ENCODE measurements around the gene EVI5.

Gene EVI5

GRCh38 chr1:92826792-92827191, 41.9 kb upstream of the EVI5 start:
- no peaks in the 10 kb centered on the region for H3F3A ChIP-seq (ENCODE audit: insufficient read depth, low read length)
- H3K36me3 ChIP-seq (ENCODE audit: insufficient read depth, low read length): no peaks in the 10 kb centered on the region
- H3K4me2 ChIP-seq (ENCODE audit: low read length): no peak overlapping the region
- H3K4me3 ChIP-seq (ENCODE audit: low read depth, low read length, poor library complexity, severe bottlenecking): no peak overlapping the region
- TF ChIP-seq EZH2 (IDR thresholded peaks at IDR 0.05; ENCODE audit: borderline replicate concordance, low read length) (no peak), CTCF (IDR thresholded peaks at IDR 0.05; ENCODE audit: low read length) (no peak)
- peaks cover 8% of the 10 kb centered on the region for H3K4me1 ChIP-seq (ENCODE audit: insufficient read depth, low read length, severe bottlenecking)
- no peaks in the 10 kb centered on the region for H4K20me1 ChIP-seq (ENCODE audit: insufficient read depth, low read length)
- H3K27ac ChIP-seq (ENCODE audit: low read depth, low read length, poor library complexity, severe bottlenecking): no peak overlapping the region
- no peaks in the 10 kb centered on the region for H3K79me2 ChIP-seq (ENCODE audit: insufficient read depth, low read length)
- H3K9me3 ChIP-seq (ENCODE audit: low read length): no peaks in the 10 kb centered on the region
- no peaks in the 10 kb centered on the region for H3K27me3 ChIP-seq (ENCODE audit: insufficient read depth, low read length)
- no peaks in the 10 kb centered on the region for H3K9me2 ChIP-seq (ENCODE audit: low read depth, low read length)
- H3K9ac ChIP-seq (ENCODE audit: low read length): no peak overlapping the region
- no peak overlapping the region for H2AFZ ChIP-seq (ENCODE audit: low read length)

DNA sequence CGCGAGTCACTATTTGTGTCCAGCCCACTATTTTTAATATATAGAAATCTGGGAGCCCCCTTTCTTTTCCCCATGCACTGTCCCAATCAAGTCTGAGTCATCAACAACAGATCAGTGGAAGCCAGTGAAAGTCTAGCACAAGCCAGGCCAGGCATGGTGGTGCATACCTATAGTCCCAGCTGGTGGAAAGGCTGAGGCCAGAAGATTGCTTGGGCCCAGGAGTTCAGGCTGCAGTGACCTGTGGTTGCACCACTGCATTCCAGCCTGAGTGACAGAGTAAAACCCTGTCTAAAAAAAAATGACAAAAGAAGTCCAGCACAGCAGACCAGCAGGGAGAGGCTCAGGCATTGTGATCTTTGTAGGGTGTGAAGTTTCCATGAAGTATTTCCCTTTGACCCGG, 38.0 kb upstream of the EVI5 start:
- Histone ChIP-seq H3K27me3 (ENCODE audit: insufficient read depth, low read length) (no peaks in the 10 kb centered on the region), H3F3A (ENCODE audit: insufficient read depth, low read length) (no peaks in the 10 kb centered on the region), H2AFZ (ENCODE audit: low read length) (no peak overlapping the region), H3K4me3 (ENCODE audit: low read depth, low read length, poor library complexity, severe bottlenecking) (no peak overlapping the region), H3K36me3 (ENCODE audit: insufficient read depth, low read length) (no peaks in the 10 kb centered on the region), H3K4me2 (ENCODE audit: low read length) (no peak overlapping the region), H4K20me1 (ENCODE audit: insufficient read depth, low read length) (no peaks in the 10 kb centered on the region), H3K9me3 (ENCODE audit: low read length) (no peaks in the 10 kb centered on the region), H3K79me2 (ENCODE audit: insufficient read depth, low read length) (no peaks in the 10 kb centered on the region), H3K4me1 (ENCODE audit: insufficient read depth, low read length, severe bottlenecking) (no peaks in the 10 kb centered on the region), H3K9ac (ENCODE audit: low read length) (no peak overlapping the region), H3K27ac (ENCODE audit: low read depth, low read length, poor library complexity, severe bottlenecking) (no peak overlapping the region), H3K9me2 (ENCODE audit: low read depth, low read length) (no peaks in the 10 kb centered on the region)
- no peak for TF ChIP-seq EZH2 (IDR thresholded peaks at IDR 0.05; ENCODE audit: borderline replicate concordance, low read length)
- no peak for TF ChIP-seq CTCF (IDR thresholded peaks at IDR 0.05; ENCODE audit: low read length)

GRCh38 chr1:92820551-92820950, 35.6 kb upstream of the EVI5 start:
- no peak overlapping the region for H3K27ac ChIP-seq (ENCODE audit: low read depth, low read length, poor library complexity, severe bottlenecking)
- H3K4me2 ChIP-seq (ENCODE audit: low read length): no peak overlapping the region
- TF ChIP-seq CTCF (IDR thresholded peaks at IDR 0.05; ENCODE audit: low read length) (no peak), EZH2 (IDR thresholded peaks at IDR 0.05; ENCODE audit: borderline replicate concordance, low read length) (no peak)
- H3F3A ChIP-seq (ENCODE audit: insufficient read depth, low read length): no peaks in the 10 kb centered on the region
- no peaks in the 10 kb centered on the region for H3K4me1 ChIP-seq (ENCODE audit: insufficient read depth, low read length, severe bottlenecking)
- no peaks in the 10 kb centered on the region for H3K27me3 ChIP-seq (ENCODE audit: insufficient read depth, low read length)
- H3K79me2 ChIP-seq (ENCODE audit: insufficient read depth, low read length): no peaks in the 10 kb centered on the region
- no peaks in the 10 kb centered on the region for H3K36me3 ChIP-seq (ENCODE audit: insufficient read depth, low read length)
- H3K9ac ChIP-seq (ENCODE audit: low read length): no peak overlapping the region
- H2AFZ ChIP-seq (ENCODE audit: low read length): no peak overlapping the region
- H4K20me1 ChIP-seq (ENCODE audit: insufficient read depth, low read length): no peaks in the 10 kb centered on the region
- no peaks in the 10 kb centered on the region for H3K9me2 ChIP-seq (ENCODE audit: low read depth, low read length)
- H3K4me3 ChIP-seq (ENCODE audit: low read depth, low read length, poor library complexity, severe bottlenecking): no peak overlapping the region
- no peaks in the 10 kb centered on the region for H3K9me3 ChIP-seq (ENCODE audit: low read length)

All from OCI-LY1 (cell line).